OCI-LY1 (cell line): ENCODE data around the gene NKX2-1.

Source experiments
- H2AFZ ChIP-seq: fragments of 200-600 bp; sonication (generic), shearing (Covaris generic); 2 replicates; pipeline ENCODE4 v1.6.0; 2014; ENCODE audit warnings: antibody characterized with exemption, mild to moderate bottlenecking, low read length
- H3F3A ChIP-seq: fragments of 200-600 bp; sonication (generic), shearing (Covaris generic); 2 replicates; pipeline ENCODE4 v1.6.0; 2014; ENCODE audit warnings: mild to moderate bottlenecking, antibody characterized with exemption, low read length, moderate library complexity; ENCODE audit not compliant: insufficient read depth
- H3K27ac ChIP-seq: fragments of 200-600 bp; sonication (generic); 2 replicates; pipeline ENCODE4 v1.5.1; 2014; ENCODE audit warnings: low read length, mixed run types, mild to moderate bottlenecking, low read depth; ENCODE audit not compliant: poor library complexity, severe bottlenecking
- H3K27me3 ChIP-seq: fragments of 200-600 bp; sonication (generic); 2 replicates; pipeline ENCODE4 v1.6.0; 2014; ENCODE audit warnings: antibody characterized with exemption, mild to moderate bottlenecking, low read length, moderate library complexity; ENCODE audit not compliant: insufficient read depth
- H3K36me3 ChIP-seq: fragments of 200-600 bp; sonication (generic); 2 replicates; pipeline ENCODE4 v1.6.1; 2014; ENCODE audit warnings: mild to moderate bottlenecking, antibody characterized with exemption, low read length, moderate library complexity, mixed read lengths; ENCODE audit not compliant: insufficient read depth
- H3K4me1 ChIP-seq: fragments of 200-600 bp; sonication (generic); 2 replicates; pipeline ENCODE4 v1.5.1; 2014; ENCODE audit warnings: mild to moderate bottlenecking, low read length, moderate library complexity; ENCODE audit not compliant: insufficient read depth, severe bottlenecking
- H3K4me2 ChIP-seq: fragments of 200-600 bp; sonication (generic), shearing (Covaris generic); 2 replicates; pipeline ENCODE4 v1.6.1; 2014; ENCODE audit warnings: low read length
- H3K4me3 ChIP-seq: fragments of 200-600 bp; sonication (generic); 2 replicates; pipeline ENCODE4 v1.5.1; 2014; ENCODE audit warnings: low read length, low read depth, mild to moderate bottlenecking, mixed read lengths; ENCODE audit not compliant: poor library complexity, severe bottlenecking
- H3K79me2 ChIP-seq: fragments of 200-600 bp; shearing (Covaris generic); 2 replicates; pipeline ENCODE4 v1.6.1; 2016; ENCODE audit warnings: mixed run types, low read length, mixed read lengths; ENCODE audit not compliant: insufficient read depth
- H3K9ac ChIP-seq: fragments of 200-600 bp; sonication (generic), shearing (Covaris generic); 2 replicates; pipeline ENCODE4 v1.6.1; 2014; ENCODE audit warnings: mild to moderate bottlenecking, low read length, mixed read lengths
- H3K9me2 ChIP-seq: fragments of 200-600 bp; sonication (generic), shearing (Covaris generic); 2 replicates; pipeline ENCODE4 v1.6.1; 2014; ENCODE audit warnings: low read depth, mild to moderate bottlenecking, low read length, mixed read lengths
- H3K9me3 ChIP-seq: fragments of 200-600 bp; shearing (Covaris generic); 2 replicates; pipeline ENCODE4 v1.6.1; 2014; ENCODE audit warnings: low read length, mixed read lengths
- H4K20me1 ChIP-seq: fragments of 200-600 bp; sonication (generic), shearing (Covaris generic); 2 replicates; pipeline ENCODE4 v1.6.0; 2016; ENCODE audit warnings: mild to moderate bottlenecking, low read length; ENCODE audit not compliant: insufficient read depth
- EZH2 ChIP-seq: fragments of 200-600 bp; sonication (generic), shearing (Covaris generic); IDR thresholded peaks from 2 replicates; pipeline ENCODE4 v1.8.0; 2017; ENCODE audit warnings: borderline replicate concordance, mixed run types, mild to moderate bottlenecking, antibody characterized with exemption, low read length, moderate library complexity, mixed read lengths
- TF ChIP-seq, protein P1 (sequence below): fragments of 200-600 bp; sonication (generic), shearing (Covaris generic); IDR thresholded peaks from 2 replicates; pipeline ENCODE4 v1.5.1; 2017; ENCODE audit warnings: mild to moderate bottlenecking, antibody characterized with exemption, low read length, moderate library complexity, mixed read lengths

Gene NKX2-1

DNA sequence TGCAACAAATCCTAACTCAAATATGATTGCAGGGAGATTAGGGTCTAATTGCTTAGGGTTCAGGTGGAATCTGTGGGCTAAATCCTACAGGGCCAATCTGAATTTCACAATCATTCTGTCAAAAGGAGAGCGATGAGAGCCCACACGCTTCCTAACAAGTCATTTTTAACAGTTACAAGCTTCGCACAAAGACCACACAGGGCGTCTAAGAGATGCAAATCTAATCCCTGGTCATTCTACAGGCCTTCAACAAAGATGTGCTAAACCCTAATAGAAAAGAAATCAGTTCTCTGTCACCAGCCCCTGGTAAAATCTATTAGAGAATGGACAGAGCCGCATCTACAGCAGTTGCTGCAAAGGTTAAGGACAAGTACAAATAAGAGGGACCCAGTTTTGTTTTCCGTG, 15.3 kb downstream of the NKX2-1 start:
- H3K4me2 ChIP-seq, result no peak overlapping the region
- no peak overlapping the region for H3K4me3 ChIP-seq
- no peak overlapping the region for H3K27ac ChIP-seq
- no peaks in the 10 kb centered on the region for H3K9me2 ChIP-seq
- H3K36me3 ChIP-seq, result no peaks in the 10 kb centered on the region
- H3F3A ChIP-seq, result no peaks in the 10 kb centered on the region
- H3K79me2 ChIP-seq, result no peaks in the 10 kb centered on the region
- H3K9ac ChIP-seq, result no peak overlapping the region
- no peak for TF ChIP-seq EZH2
- TF ChIP-seq, protein P1, sequence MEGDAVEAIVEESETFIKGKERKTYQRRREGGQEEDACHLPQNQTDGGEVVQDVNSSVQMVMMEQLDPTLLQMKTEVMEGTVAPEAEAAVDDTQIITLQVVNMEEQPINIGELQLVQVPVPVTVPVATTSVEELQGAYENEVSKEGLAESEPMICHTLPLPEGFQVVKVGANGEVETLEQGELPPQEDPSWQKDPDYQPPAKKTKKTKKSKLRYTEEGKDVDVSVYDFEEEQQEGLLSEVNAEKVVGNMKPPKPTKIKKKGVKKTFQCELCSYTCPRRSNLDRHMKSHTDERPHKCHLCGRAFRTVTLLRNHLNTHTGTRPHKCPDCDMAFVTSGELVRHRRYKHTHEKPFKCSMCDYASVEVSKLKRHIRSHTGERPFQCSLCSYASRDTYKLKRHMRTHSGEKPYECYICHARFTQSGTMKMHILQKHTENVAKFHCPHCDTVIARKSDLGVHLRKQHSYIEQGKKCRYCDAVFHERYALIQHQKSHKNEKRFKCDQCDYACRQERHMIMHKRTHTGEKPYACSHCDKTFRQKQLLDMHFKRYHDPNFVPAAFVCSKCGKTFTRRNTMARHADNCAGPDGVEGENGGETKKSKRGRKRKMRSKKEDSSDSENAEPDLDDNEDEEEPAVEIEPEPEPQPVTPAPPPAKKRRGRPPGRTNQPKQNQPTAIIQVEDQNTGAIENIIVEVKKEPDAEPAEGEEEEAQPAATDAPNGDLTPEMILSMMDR, result no peak
- H3K4me1 ChIP-seq, result no peaks in the 10 kb centered on the region
- H4K20me1 ChIP-seq, result no peaks in the 10 kb centered on the region
- H2AFZ ChIP-seq, result no peak overlapping the region
- H3K9me3 ChIP-seq, result no peaks in the 10 kb centered on the region
- no peaks in the 10 kb centered on the region for H3K27me3 ChIP-seq

DNA sequence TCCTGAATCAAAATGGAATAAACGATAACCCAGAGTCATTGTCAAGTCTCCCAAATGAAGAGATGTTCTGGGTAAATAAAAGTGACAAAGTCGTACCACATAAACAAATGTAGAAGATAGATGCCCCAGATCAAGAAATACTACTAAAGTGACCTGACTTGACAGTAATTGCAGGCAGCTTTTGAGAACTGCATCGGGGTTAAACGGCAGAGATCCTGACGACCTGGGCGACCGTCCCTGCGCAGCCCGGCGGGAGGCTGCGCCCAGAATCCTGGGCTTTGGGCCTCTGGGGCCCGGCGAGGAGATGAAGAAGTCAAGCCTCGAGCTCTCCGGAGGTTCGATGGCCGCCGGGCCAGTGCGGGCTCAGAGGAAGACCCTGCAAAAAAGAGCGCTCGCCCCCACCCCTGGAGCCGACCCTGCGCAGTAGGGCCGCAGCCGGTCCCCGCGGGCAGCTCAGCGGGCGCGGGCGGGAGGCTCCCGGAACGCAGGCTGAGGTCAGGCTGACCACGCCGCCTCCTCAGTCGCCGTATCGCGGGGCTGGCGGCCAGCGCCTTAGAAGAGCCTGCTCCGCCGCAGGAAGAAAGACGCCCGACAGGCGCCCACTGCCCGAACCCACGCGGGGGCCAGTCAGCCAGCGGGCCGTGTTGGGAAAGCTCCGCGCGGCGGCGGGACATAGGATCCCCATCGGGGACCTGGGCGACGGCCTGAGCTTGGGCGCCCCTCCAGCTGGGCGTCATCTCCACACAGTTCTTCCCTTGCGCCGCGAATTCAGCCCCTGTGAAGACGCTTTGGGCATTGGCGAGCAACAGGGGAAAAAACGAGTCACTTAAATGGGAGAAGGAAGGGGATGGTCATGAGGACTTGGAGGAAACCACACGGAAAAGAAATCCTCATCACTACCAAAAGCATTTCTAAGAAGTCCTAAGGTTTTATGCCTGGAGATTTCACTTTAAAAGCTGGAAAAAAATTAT, 16.0 kb downstream of the NKX2-1 start:
- Histone ChIP-seq H3K9me2 (no peaks in the 10 kb centered on the region), H3K79me2 (no peaks in the 10 kb centered on the region), H3K9me3 (no peaks in the 10 kb centered on the region), H3K4me3 (no peak overlapping the region), H3K36me3 (no peaks in the 10 kb centered on the region), H3F3A (no peaks in the 10 kb centered on the region), H3K4me1 (no peaks in the 10 kb centered on the region), H3K27ac (no peak overlapping the region), H4K20me1 (no peaks in the 10 kb centered on the region), H3K27me3 (no peaks in the 10 kb centered on the region), H3K9ac (no peak overlapping the region), H3K4me2 (no peak overlapping the region), H2AFZ (no peak overlapping the region)
- TF ChIP-seq, protein P1, result no peak
- no peak for TF ChIP-seq EZH2

DNA sequence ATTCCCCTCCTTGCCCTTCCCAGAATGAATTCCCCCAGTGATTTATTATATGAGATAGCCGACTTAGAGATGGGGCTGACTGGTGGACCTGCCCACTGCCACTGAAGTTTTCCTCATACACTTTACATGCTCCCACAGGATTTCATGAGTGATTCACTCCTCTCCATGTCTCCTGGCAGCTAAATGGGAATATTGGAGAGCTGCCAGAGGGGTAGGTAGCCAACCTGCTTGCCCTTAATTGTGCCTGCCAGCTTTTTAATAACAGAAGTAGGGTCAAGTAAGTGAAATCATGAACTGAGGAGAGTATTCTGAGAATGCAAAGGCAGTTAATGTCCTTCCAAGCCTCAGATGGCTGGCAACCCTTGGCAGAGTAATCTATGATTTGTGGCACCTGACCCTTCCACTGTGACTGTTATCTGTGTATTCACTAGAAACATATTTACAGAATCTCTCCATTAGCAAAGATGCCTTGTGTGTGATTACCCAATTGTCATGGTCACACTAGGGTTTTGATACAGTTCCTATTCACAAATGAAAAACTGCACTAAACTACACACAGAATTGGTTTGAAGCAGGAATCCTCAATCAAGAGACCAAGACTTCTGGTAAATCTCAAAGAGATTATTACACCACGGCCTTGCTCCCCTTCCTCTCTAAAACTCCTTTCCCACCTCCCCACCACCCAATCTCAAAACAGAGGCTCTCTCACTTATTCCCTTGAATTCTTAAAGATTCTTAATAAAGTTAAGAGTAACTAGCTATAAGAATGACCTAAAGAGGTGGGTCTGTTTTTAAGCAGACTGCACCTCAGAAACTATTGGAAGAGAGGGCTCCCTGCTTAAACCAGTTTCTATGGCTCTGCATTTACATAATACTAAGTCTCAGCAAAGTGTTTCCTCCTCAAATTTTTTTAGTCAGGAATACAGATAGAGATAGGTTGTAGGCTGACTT, 17.2 kb downstream of the NKX2-1 start:
- Histone ChIP-seq H3K27me3 (no peaks in the 10 kb centered on the region), H3K4me2 (no peak overlapping the region), H4K20me1 (no peaks in the 10 kb centered on the region), H3K4me1 (no peaks in the 10 kb centered on the region), H3K9me2 (no peaks in the 10 kb centered on the region), H3F3A (no peaks in the 10 kb centered on the region), H3K79me2 (no peaks in the 10 kb centered on the region), H2AFZ (no peak overlapping the region), H3K4me3 (no peak overlapping the region), H3K9me3 (no peaks in the 10 kb centered on the region), H3K27ac (no peak overlapping the region), H3K36me3 (no peaks in the 10 kb centered on the region), H3K9ac (no peak overlapping the region)
- TF ChIP-seq, protein P1, result no peak
